Lung (tissue), 12 donors: Measurements from ENCODE around the gene IL12A. TPM values are rescaled to one million over a fixed set of nuclear protein-coding genes. Genes with fewer than 3 reads are reported as not detected.

Experiments
- ATAC-seq: fragments of 200-7000 bp; cut with Tn5 transposase; one replicate; pipeline ENCODE4 v1.9.1; 2020; ENCODE audit warnings: moderate number of reproducible peaks; ENCODE audit not compliant: insufficient read depth, low FRiP score
- DNase-seq, 3 donors: peaks; one replicate each; pipeline ENCODE4 v3.0.0-alpha.2; 2013 to 2017
- H3K27ac ChIP-seq, 2 donors: one replicate each; pipeline ENCODE4 v1.5.1; 2013; ENCODE audit warnings: mild to moderate bottlenecking in 2 of 2, moderate library complexity in 2 of 2, control low read depth in 1 of 2, inconsistent platforms in 1 of 2, low read depth in 1 of 2, low read length in 1 of 2
- H3K27me3 ChIP-seq, 3 donors: one replicate each; pipeline ENCODE4 v1.5.1; 2013; ENCODE audit warnings: low read length in 2 of 3; ENCODE audit not compliant: control insufficient read depth in 3 of 3, insufficient read depth in 3 of 3
- H3K36me3 ChIP-seq, 4 donors: one replicate each; pipeline ENCODE4 v1.5.1; 2013; ENCODE audit warnings: low read length in 4 of 4, mild to moderate bottlenecking in 1 of 4, moderate library complexity in 1 of 4; ENCODE audit not compliant: control insufficient read depth in 4 of 4, insufficient read depth in 4 of 4
- H3K4me1 ChIP-seq, 5 donors: one replicate each; pipeline ENCODE4 v1.5.1; 2013; ENCODE audit warnings: low read length in 5 of 5, mild to moderate bottlenecking in 2 of 5, moderate library complexity in 1 of 5; ENCODE audit not compliant: control insufficient read depth in 5 of 5, insufficient read depth in 5 of 5
- H3K4me3 ChIP-seq: one replicate; pipeline ENCODE4 v1.5.1; 2013; ENCODE audit warnings: mild to moderate bottlenecking, control low read depth, moderate library complexity
- H3K9ac ChIP-seq, 2 donors: one replicate each; pipeline ENCODE4 v1.5.1; 2013; ENCODE audit warnings: low read length in 2 of 2, control low read depth in 1 of 2; ENCODE audit not compliant: insufficient read depth in 1 of 2
- H3K9me3 ChIP-seq, 4 donors: one replicate each; pipeline ENCODE4 v1.5.1; 2013; ENCODE audit warnings: low read length in 3 of 4, mild to moderate bottlenecking in 1 of 4, moderate library complexity in 1 of 4; ENCODE audit not compliant: control insufficient read depth in 4 of 4, insufficient read depth in 3 of 4
- WGBS, 2 donors: extraction: QIAGEN DNeasy Blood & Tissue Kit; methylation state at CpG; one replicate each; pipeline ENCODE4 v1.1.7; 2013; 5-methylcytosine and 5-hydroxymethylcytosine counted together
- polyA plus RNA-seq, 2 donors: library from polyadenylated mRNA; stranded (reverse); fragments of 200-250 nt; gene quantifications; one replicate each; pipeline ENCODE4 v1.2.1, GENCODE V29; 2013
- total RNA-seq, 2 donors: library from RNA; depleted of rRNA in 1 of 2; stranded (reverse); fragments of >200 nt in 1 of 2; gene quantifications; one replicate each; pipeline ENCODE4 v1.2.1, GENCODE V29; 2014 to 2021
- TF ChIP-seq, protein P1 (sequence below): IDR thresholded peaks from 2 replicates; pipeline ENCODE4 v1.5.1; 2012; ENCODE audit warnings: mild to moderate bottlenecking; ENCODE audit errors: control extremely low read depth, extremely low read depth
- donor health status: control.
- donor health status: control.
- donor health status: Bipolar disorder and iron deficiency.
- donor health status: healthy.
- donor health status: DM: yes; HTN: yes; CAD: no.

Gene IL12A
- total and polyA plus RNA-seq, 4 donors: 0.67 to 3.3 (median 1.9) TPM

DNA sequence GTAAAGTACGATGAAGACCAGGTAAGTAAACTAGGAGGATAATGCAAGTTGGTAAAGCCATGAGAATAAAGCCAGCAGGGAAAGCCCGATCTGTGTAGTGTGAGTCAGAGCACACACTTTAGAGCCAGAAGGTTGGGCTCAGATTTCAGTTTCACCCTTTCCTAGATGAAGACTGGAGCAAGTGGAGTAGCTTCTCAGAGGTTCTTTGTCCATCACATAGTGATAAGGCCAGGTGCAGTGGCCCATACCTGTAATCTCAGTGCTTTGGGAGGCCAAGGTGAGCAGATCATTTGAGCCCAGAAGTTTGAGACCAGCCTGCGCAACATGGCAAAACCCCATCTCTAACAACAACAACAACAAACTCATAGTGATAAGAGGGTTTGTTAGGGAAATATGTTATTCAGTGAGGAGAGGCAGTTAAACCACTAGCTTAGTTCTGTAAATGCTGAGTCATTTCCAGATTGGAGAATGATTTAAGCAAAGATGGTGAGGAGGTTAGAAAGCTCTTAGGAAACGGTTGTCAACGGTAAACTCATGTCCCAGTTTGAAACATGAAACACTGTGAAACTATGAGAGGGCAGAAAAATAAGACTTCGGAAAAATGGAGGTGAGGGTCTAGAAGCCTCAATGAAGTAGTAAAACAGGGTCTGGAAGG lies 39.0 kb downstream of the IL12A start:
- DNase-seq (peak in 1 of 3 donors; percentile 13), ATAC-seq (peak; percentile 75)
- Histone ChIP-seq H3K36me3 (no peaks in the 10 kb centered on the region), H3K4me3 (no peak overlapping the region), H3K9me3 (no peaks in the 10 kb centered on the region), H3K4me1 (no peaks in the 10 kb centered on the region), H3K27ac (no peak overlapping the region), H3K9ac (no peak overlapping the region), H3K27me3 (no peaks in the 10 kb centered on the region)
- TF ChIP-seq, protein P1, sequence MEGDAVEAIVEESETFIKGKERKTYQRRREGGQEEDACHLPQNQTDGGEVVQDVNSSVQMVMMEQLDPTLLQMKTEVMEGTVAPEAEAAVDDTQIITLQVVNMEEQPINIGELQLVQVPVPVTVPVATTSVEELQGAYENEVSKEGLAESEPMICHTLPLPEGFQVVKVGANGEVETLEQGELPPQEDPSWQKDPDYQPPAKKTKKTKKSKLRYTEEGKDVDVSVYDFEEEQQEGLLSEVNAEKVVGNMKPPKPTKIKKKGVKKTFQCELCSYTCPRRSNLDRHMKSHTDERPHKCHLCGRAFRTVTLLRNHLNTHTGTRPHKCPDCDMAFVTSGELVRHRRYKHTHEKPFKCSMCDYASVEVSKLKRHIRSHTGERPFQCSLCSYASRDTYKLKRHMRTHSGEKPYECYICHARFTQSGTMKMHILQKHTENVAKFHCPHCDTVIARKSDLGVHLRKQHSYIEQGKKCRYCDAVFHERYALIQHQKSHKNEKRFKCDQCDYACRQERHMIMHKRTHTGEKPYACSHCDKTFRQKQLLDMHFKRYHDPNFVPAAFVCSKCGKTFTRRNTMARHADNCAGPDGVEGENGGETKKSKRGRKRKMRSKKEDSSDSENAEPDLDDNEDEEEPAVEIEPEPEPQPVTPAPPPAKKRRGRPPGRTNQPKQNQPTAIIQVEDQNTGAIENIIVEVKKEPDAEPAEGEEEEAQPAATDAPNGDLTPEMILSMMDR: no peak
- WGBS, 2 donors: 48 to 54% methylated on average over 6 of the region's 6 CpGs

DNA sequence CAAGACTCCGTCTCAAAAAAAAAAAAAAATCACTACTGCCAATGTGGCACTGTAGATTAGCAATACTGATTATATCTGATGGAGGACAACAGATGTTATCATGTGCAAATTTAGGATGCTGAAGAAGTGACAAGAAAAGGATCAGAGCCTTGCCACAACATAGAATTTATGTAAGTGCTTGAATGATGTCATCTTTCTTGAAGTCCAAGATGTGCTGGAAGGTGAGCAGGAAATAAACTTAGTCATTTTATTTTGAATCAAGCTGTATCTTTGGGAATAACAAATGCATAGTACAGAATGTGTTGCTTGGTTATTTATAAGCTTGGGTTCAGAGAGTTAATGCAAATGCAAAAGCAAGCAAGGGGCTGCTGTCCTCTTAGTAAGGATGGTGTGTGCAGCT lies 47.1 kb downstream of the IL12A start:
- peaks cover 0 to 4% (median 0%) of the 10 kb centered on the region in 5 donors for H3K4me1 ChIP-seq
- no peak for ATAC-seq
- 93% methylated on average over 1 of the region's 1 CpG for WGBS, 2 donors

DNA sequence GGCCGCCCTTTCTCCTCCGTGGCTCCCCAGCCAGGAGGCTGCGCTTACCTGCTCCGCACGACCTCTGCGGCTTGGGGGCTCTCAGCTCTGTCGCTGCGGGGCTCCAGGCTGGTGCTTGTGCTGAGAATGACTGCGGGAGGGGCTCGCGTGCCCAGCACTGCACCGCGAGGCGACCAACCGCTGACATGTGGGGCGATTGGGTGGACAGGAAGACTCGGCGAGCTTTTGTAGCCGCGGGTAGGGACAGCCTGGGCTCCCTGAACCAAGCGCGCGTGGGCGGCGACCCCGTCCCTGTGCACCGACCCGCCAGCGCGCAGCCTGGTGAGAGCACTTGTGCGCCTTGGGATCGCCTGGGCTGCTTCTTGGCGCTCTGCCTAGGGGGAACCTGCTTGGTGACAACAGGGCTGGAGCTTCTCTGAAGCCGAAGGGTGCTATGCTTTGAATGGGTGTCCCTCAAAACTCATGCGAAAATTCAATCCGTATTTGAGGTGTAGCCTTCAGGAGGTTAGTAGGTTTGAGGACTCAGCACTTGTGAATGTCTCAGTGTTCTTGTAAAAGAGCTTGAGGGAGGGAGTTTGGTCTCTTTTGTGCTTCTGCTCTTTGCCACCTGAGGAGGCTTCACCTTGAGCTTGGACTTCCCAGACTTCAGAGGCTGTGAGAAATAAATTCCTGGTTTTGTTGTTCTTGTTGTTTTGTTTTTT lies 50.4 kb downstream of the IL12A start:
- Histone ChIP-seq H3K27me3 (peaks cover 0 to 24% (median 9%) of the 10 kb centered on the region in 3 donors), H3K9ac (no peak overlapping the region), H3K36me3 (no peaks in the 10 kb centered on the region), H3K9me3 (peaks cover 0 to 10% (median 1%) of the 10 kb centered on the region in 4 donors), H3K4me3 (peak overlapping the region; percentile 25), H3K27ac (peak overlapping the region in 1 of 2 donors; percentile 3), H3K4me1 (peaks cover 0 to 4% (median 0%) of the 10 kb centered on the region in 5 donors)
- TF ChIP-seq, protein P1: no peak
- ATAC-seq (no peak), DNase-seq (peak; percentile 24 to 59 (median 58))
- WGBS, 2 donors: 3% methylated on average over 25 to 36 of the region's 36 CpGs

More for the DNA sequence above, 47.1 kb downstream of the IL12A start:
- H3K27ac ChIP-seq: no peak overlapping the region
- peaks cover 0 to 3% (median 0%) of the 10 kb centered on the region in 4 donors for H3K9me3 ChIP-seq
- no peak overlapping the region for H3K9ac ChIP-seq
- DNase-seq: no peak
- TF ChIP-seq, protein P1: no peak
- H3K27me3 ChIP-seq: peaks cover 0 to 24% (median 9%) of the 10 kb centered on the region in 3 donors
- H3K36me3 ChIP-seq: no peaks in the 10 kb centered on the region
- H3K4me3 ChIP-seq: no peak overlapping the region
